HUES64 (cell line): ENCODE data around the gene UBE2I.
A peak's percentile ranks its signal among the peaks of the same experiment; 100 is the strongest.
"Not testable (repeated sequence)": the region's sequence is repeated elsewhere in the genome, so short reads cannot be mapped to it uniquely, and the experiment has no call there.

Experiments used
- H3K27ac ChIP-seq: 2 replicates; pipeline ENCODE4 v1.7.0; 2013; ENCODE audit warnings: low read depth, low read length, inconsistent platforms
- H3K27me3 ChIP-seq: 2 replicates; pipeline ENCODE4 v1.6.1; 2013; ENCODE audit warnings: mild to moderate bottlenecking, low read length; ENCODE audit not compliant: insufficient read depth
- H3K36me3 ChIP-seq: 2 replicates; pipeline ENCODE4 v1.6.1; 2013; ENCODE audit warnings: mild to moderate bottlenecking, low read length; ENCODE audit not compliant: insufficient read depth
- H3K4me1 ChIP-seq: 2 replicates; pipeline ENCODE4 v1.6.1; 2013; ENCODE audit warnings: mild to moderate bottlenecking, low read length, moderate library complexity; ENCODE audit not compliant: insufficient read depth
- H3K4me3 ChIP-seq: 2 replicates; pipeline ENCODE4 v1.5.1; 2013; ENCODE audit warnings: mild to moderate bottlenecking, low read length, moderate library complexity
- H3K9ac ChIP-seq: 2 replicates; pipeline ENCODE4 v1.6.1; 2013; ENCODE audit warnings: mild to moderate bottlenecking, low read depth, low read length
- H3K9me3 ChIP-seq: 2 replicates; pipeline ENCODE4 v1.6.1; 2013; ENCODE audit warnings: low read depth, low read length; ENCODE audit not compliant: insufficient read depth
- WGBS: fragments of 150-250, 120-280 bp; methylation state at CpG from one replicate; pipeline ENCODE4 v1.1.7; 2013; ENCODE audit warnings: missing lambda C conversion rate; 5-methylcytosine and 5-hydroxymethylcytosine counted together

UBE2I gene

GRCh38 chr16:1325261-1325660, 15.8 kb downstream of the UBE2I start:
- Histone ChIP-seq H3K4me3 (no peak overlapping the region), H3K27me3 (no peaks in the 10 kb centered on the region), H3K9ac (no peak overlapping the region), H3K9me3 (no peaks in the 10 kb centered on the region), H3K36me3 (peaks cover 47% of the 10 kb centered on the region), H3K27ac (no peak overlapping the region), H3K4me1 (no peaks in the 10 kb centered on the region)
- 91% methylated on average over 15 of the region's 15 CpGs for WGBS

GRCh38 chr16:1325673-1326371, 16.4 kb downstream of the UBE2I start:
- Histone ChIP-seq H3K9ac (no peak overlapping the region), H3K9me3 (no peaks in the 10 kb centered on the region), H3K27ac (peak overlapping the region; percentile 41; the same call in 1 of the 2 replicates), H3K4me1 (no peaks in the 10 kb centered on the region), H3K36me3 (peaks cover 41% of the 10 kb centered on the region), H3K4me3 (no peak overlapping the region), H3K27me3 (no peaks in the 10 kb centered on the region)
- 85% methylated on average over 20 of the region's 20 CpGs for WGBS

GRCh38 chr16:1326391-1326790, 17.0 kb downstream of the UBE2I start:
- Histone ChIP-seq H3K9me3 (no peaks in the 10 kb centered on the region), H3K27me3 (no peaks in the 10 kb centered on the region; the same call in 1 of the 2 replicates), H3K27ac (no peak overlapping the region; the same call in 1 of the 2 replicates), H3K9ac (no peak overlapping the region), H3K4me3 (no peak overlapping the region), H3K4me1 (no peaks in the 10 kb centered on the region), H3K36me3 (peaks cover 35% of the 10 kb centered on the region)
- WGBS: 84% methylated on average over 16 of the region's 17 CpGs

GRCh38 chr16:1326946-1327618, 17.6 kb downstream of the UBE2I start:
- H3K36me3 ChIP-seq: peaks cover 29% of the 10 kb centered on the region
- H3K4me3 ChIP-seq: no peak overlapping the region
- no peaks in the 10 kb centered on the region for H3K9me3 ChIP-seq
- H3K27me3 ChIP-seq: peaks cover 6% of the 10 kb centered on the region
- 86% methylated on average over 17 of the region's 17 CpGs for WGBS
- H3K9ac ChIP-seq: no peak overlapping the region
- no peak overlapping the region; the same call in 1 of the 2 replicates for H3K27ac ChIP-seq
- peaks cover 3% of the 10 kb centered on the region; the same call in 1 of the 2 replicates for H3K4me1 ChIP-seq

- Histone ChIP-seq H3K9ac (no peak overlapping the region), H3K36me3 (peaks cover 25% of the 10 kb centered on the region), H3K9me3 (no peaks in the 10 kb centered on the region), H3K27me3 (peaks cover 11% of the 10 kb centered on the region), H3K27ac (no peak overlapping the region; the same call in 1 of the 2 replicates), H3K4me1 (peaks cover 6% of the 10 kb centered on the region; the same call in 1 of the 2 replicates), H3K4me3 (no peak overlapping the region)
- WGBS: 72% methylated on average over 5 of the region's 5 CpGs
Measured at GRCh38 chr16:1327619-1327947, 18.1 kb downstream of the UBE2I start.

- not testable (repeated sequence) for H3K9ac ChIP-seq, H3K27ac ChIP-seq, H3K4me3 ChIP-seq, H3K4me1 ChIP-seq, H3K9me3 ChIP-seq
- 93% methylated on average over 20 of the region's 20 CpGs for WGBS
- Histone ChIP-seq H3K36me3 (peaks cover 23% of the 10 kb centered on the region), H3K27me3 (peaks cover 17% of the 10 kb centered on the region)
Measured at GRCh38 chr16:1328136-1328535, 18.7 kb downstream of the UBE2I start.

GRCh38 chr16:1328961-1329360, 19.5 kb downstream of the UBE2I start:
- not testable (repeated sequence) for H3K27ac ChIP-seq, H3K9me3 ChIP-seq, H3K9ac ChIP-seq, H3K4me1 ChIP-seq, H3K4me3 ChIP-seq
- H3K36me3 ChIP-seq: peaks cover 15% of the 10 kb centered on the region
- peaks cover 25% of the 10 kb centered on the region for H3K27me3 ChIP-seq
- 92% methylated on average over 10 of the region's 10 CpGs for WGBS

- peaks cover 6% of the 10 kb centered on the region; the same call in 1 of the 2 replicates for H3K4me1 ChIP-seq
- H3K27ac ChIP-seq: no peak overlapping the region; the same call in 1 of the 2 replicates
- H3K4me3 ChIP-seq: no peak overlapping the region
- H3K27me3 ChIP-seq: peaks cover 39% of the 10 kb centered on the region
- 69% methylated on average over 17 of the region's 17 CpGs for WGBS
- H3K36me3 ChIP-seq: peaks cover under 1% of the 10 kb centered on the region; the same call in 1 of the 2 replicates
- H3K9ac ChIP-seq: no peak overlapping the region
- no peaks in the 10 kb centered on the region for H3K9me3 ChIP-seq
Measured at GRCh38 chr16:1330260-1330914, 21.0 kb downstream of the UBE2I start.

- H3K36me3 ChIP-seq: no peaks in the 10 kb centered on the region
- H3K4me1 ChIP-seq: peaks cover 6% of the 10 kb centered on the region; the same call in 1 of the 2 replicates
- no peaks in the 10 kb centered on the region for H3K9me3 ChIP-seq
- whole genome bisulfite sequencing: 67% methylated on average over 22 of the region's 22 CpGs
- H3K4me3 ChIP-seq: peak overlapping the region; percentile 51
- peak overlapping the region; percentile 36; the same call in 1 of the 2 replicates for H3K27ac ChIP-seq
- H3K9ac ChIP-seq: peak overlapping the region; percentile 69; the same call in 1 of the 2 replicates
- H3K27me3 ChIP-seq: peaks cover 47% of the 10 kb centered on the region
Measured at GRCh38 chr16:1330931-1331711, 21.7 kb downstream of the UBE2I start.

GRCh38 chr16:1331712-1332617, 22.5 kb downstream of the UBE2I start:
- Histone ChIP-seq H3K4me1 (peaks cover 6% of the 10 kb centered on the region; the same call in 1 of the 2 replicates), H3K27me3 (peaks cover 55% of the 10 kb centered on the region), H3K9me3 (no peaks in the 10 kb centered on the region), H3K36me3 (no peaks in the 10 kb centered on the region), H3K4me3 (peak overlapping the region; percentile 51), H3K27ac (peak overlapping the region; percentile 46; the same call in 1 of the 2 replicates), H3K9ac (peak overlapping the region; percentile 69)
- 4% methylated on average over 34 of the region's 34 CpGs for WGBS
